Omental fat pad (tissue), 4 donors: ENCODE results near the gene GNAT2. TPM values are rescaled to one million over a fixed set of nuclear protein-coding genes. Genes with fewer than 3 reads are reported as not detected.
"Not testable (repeated sequence)": the region's sequence is repeated elsewhere in the genome, so short reads cannot be mapped to it uniquely, and the experiment has no call there.

ENCODE experiments used
- ATAC-seq: fragments of 150-250 bp; one replicate; pipeline ENCODE4 v1.9.1; 2016; ENCODE audit warnings: mild to moderate bottlenecking, moderate library complexity; ENCODE audit not compliant: low FRiP score
- DNase-seq: peaks from one replicate; pipeline ENCODE4 v3.0.0-alpha.2; 2019; ENCODE audit warnings: low spot score
- CTCF ChIP-seq, 3 donors: fragments of 450-650 bp; IDR thresholded peaks; one replicate each; pipeline ENCODE4 v1.5.1; 2016 to 2017; ENCODE audit warnings: antibody characterized with exemption in 3 of 3, mild to moderate bottlenecking in 3 of 3, moderate library complexity in 2 of 3
- total RNA-seq, 4 donors: library from RNA; depleted of rRNA; stranded (reverse); fragments of >200 nt; gene quantifications; one replicate each; pipeline ENCODE4 v1.1.0, GENCODE V29; 2016

GNAT2 gene
- total RNA-seq: not detected

- peak; percentile 81 for ATAC-seq
- DNase-seq: peak; percentile 74
- TF ChIP-seq CTCF (IDR thresholded peaks at IDR 0.05): no peak
Measured at GRCh38 chr1:109619576-109620400, at the start of gene GNAT2, which contains the start of gene AMPD2. Gene GNAT2 (minus strand): TSS chr1:109619616. CDS start chr1:109612870, 6,746 bp downstream. Gene AMPD2 (plus strand): TSS chr1:109619837. CDS start chr1:109621176, 1,339 bp downstream.

GRCh38 chr1:109668123-109668775 is 48.8 kb upstream of the GNAT2 start:
- ATAC-seq: peak; percentile 26
- TF ChIP-seq CTCF (IDR thresholded peaks at IDR 0.05): no peak
- DNase-seq: no peak

DNA sequence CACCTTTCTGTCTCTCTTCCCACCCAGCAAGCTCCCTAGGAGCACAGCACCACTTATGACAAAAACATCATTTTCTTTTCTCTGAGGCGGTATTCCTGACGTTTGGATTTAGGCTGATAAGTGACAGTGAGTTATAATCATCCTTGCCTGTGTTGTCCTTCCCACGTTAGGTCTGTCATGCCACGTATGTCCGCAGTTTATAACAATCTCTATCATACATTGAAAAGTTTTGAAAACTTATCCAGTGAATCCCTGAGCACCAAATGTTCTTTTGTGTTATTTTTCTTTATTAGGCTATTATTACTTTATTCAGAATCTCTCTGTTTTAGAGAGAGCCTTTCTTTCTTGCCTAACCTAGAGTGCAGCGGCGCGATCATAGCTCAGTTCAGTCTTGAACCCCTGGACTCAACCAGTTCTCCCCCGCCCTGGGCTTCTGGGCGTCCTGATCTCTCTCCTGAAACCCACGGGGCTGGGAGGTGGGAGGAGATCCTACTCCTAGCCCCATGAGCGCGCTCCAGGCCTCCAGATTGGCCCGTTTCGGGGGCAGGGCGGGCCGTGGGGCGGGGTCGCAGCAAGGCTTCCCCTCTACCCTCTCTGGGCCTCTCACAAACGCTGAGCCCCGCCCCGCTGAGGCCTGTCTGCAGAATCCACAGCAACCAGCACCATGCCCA is 48.2 kb upstream of the GNAT2 start, which contains the start of gene GSTM2:
TSS of gene GSTM2 (plus strand) at position 606 of the 671 bp plus-strand sequence. CDS start at position 665, 59 bp downstream.
- ATAC-seq: peak; percentile 99
- TF ChIP-seq CTCF (IDR thresholded peaks at IDR 0.05): no peak
- peak; percentile 83 for DNase-seq

DNA sequence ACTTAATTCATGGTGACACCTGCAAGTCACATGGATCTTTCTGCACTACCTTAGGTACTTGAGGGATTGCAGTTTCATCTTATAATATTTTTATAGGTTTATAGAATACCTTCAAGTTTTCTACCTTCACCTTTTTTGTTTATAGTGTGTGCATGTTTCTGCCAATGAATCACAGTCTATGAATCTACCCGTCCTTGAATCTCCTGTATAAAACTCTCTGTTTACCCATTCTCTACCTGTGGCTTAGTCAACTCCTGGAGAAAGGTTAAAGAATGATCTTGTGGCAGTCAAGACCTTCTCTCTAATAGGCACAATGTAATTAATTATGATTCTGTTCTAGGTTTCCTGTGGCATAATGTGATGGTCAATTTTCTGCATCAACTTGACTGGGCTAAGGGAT is 45.3 kb upstream of the GNAT2 start:
- TF ChIP-seq CTCF (IDR thresholded peaks at IDR 0.05): no peak
- ATAC-seq: no peak
- no peak for DNase-seq

DNA sequence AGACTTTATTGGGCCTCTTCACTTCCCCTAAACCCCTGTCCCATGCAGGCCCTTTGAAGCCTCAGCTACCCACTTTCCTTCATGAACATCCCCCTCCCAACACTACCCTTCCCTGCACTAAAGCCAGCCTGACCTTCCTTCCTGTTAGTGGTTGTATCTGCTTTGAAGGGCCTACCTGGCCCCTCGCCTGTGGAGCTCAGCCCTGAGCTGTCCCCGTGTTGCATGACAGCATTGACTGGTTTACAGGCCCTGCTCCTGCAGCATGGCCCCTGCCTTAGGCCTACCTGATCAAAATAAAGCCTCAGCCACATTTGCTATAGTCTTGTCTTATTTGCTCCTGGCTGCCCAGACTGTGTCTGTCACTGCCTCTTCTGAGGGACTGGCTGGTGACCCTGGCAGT is 42.0 kb upstream of the GNAT2 start:
- TF ChIP-seq CTCF (IDR thresholded peaks at IDR 0.05): no peak
- DNase-seq (no peak), ATAC-seq (no peak)

DNA sequence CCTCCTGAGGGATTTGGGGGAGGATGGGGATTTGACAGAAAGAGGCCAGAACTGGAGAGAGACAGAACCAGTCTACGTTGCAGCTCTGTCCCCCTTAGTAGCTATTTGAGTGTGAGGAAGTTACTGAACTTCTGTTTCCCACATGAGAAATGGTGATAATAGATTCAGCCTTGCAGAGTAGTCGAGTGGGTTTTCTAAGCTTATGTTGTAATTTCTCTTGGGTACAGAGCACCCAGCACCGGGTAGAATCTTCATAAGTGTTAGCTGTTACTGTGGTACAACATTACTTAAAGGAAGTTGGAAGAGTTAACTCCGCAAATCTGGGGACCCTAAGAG is 41.2 kb upstream of the GNAT2 start:
- DNase-seq, ATAC-seq: not testable (repeated sequence)

DNA sequence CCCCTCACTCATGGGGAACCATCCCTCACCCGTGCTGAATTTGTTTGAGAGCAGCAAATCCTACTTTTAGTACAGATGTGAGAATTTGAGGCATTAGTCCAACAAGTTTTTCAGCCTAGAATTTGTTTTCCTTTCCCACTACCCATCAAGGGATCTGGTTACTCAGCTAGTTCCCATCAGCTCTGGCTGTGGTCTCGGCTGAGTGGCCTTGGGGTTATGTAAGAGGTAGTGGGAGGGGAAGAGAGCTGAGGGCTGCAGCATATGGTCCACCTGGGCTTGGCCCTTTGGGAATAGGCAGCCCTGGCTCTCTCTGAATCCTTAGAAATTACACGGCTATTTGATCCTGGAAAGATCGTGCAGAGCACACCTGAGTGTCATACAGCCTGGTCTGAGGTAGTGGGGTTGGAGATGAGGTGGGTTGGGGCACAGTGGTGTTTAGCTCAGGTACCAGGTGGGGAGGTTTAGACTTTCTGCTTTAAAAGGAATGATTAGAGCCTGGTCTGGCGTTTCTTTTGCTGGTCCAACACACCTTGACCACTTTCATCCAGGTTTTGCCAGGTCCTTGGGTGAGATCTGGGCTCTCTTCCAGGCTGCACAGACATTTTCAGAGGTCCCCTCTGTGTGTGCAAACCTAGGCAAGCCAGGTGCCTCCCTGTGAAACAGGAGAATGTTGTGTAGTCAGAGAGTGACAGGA is 40.7 kb upstream of the GNAT2 start:
- DNase-seq (no peak), ATAC-seq (no peak)
- no peak for TF ChIP-seq CTCF (IDR thresholded peaks at IDR 0.05)
